BJ (cell line): ENCODE measurements around the gene MANF. TPM values are rescaled to one million over a fixed set of nuclear protein-coding genes. Genes with fewer than 3 reads are reported as not detected.

ENCODE experiments used
- CTCF ChIA-PET: fragments of 350-600 bp; formaldehyde crosslinking; extraction: SDS; loops from one replicate; lab custom pipeline; 2021; ENCODE audit warnings: antibody characterized with exemption, inconsistent platforms; lab: Yijun Ruan, JAX
- POLR2A ChIA-PET: fragments of 300-600 bp; sonication (Branson Sonifier 250); formaldehyde crosslinking; extraction: SDS; loops from one replicate; lab custom pipeline; 2021; ENCODE audit warnings: antibody characterized with exemption; lab: Charles Lee
- DNase-seq: peaks from one replicate; pipeline ENCODE4 v3.0.0-alpha.2; 2011; ENCODE audit warnings: low read depth
- H3K27me3 ChIP-seq: 2 replicates; pipeline ENCODE4 v1.6.0; 2011; ENCODE audit warnings: low read length; ENCODE audit not compliant: control insufficient read depth, insufficient read depth
- H3K36me3 ChIP-seq: 2 replicates; pipeline ENCODE4 v1.5.1; 2011; ENCODE audit warnings: low read length; ENCODE audit not compliant: control insufficient read depth, insufficient read depth
- H3K4me3 ChIP-seq: 2 replicates; pipeline ENCODE4 v1.5.1; 2011; ENCODE audit warnings: low read depth, mild to moderate bottlenecking, control low read depth, low read length
- polyA plus RNA-seq: library from polyadenylated mRNA; depleted of rRNA; stranded (reverse); fragments of >200 nt; gene quantifications from 2 replicates; pipeline ENCODE4 v1.2.3, GENCODE V29; 2011
- TF ChIP-seq, protein P1 (sequence below): IDR thresholded peaks from 2 replicates; pipeline ENCODE4 v1.5.1; 2011; ENCODE audit warnings: low read depth, mild to moderate bottlenecking, control low read depth, inconsistent platforms, low read length, moderate library complexity; ENCODE audit not compliant: insufficient read depth

The MANF gene
- polyA plus RNA-seq, 1 experiment = 21.5 TPM

DNA sequence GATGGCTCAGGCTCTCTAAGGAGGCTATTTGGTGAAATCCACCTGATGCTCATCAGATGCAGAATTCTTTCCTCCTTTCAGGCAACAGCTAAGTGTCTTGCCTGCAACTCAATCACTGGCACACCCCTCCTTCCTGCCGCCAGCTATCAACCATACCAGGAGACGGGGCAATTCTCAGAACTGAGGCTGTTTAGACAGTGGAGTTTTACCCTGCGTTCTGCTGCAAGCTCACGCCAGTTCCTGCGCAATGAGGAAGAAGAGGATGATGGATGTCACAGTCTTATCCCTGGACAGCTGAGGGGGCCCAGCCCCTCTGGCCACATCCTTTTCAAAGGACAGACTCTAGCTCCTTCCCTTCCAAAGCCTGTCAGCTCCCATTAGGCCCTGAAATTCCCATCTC, 7.0 kb upstream of the MANF start:
- CTCF ChIA-PET = interaction anchor here (1.4 to 3.4 kb wide), 4 partner anchors 11 to 763 kb away, joined by 4 to 16 read pairs (median 9); no protein-coding TSS in a partner anchor
- H3K27me3 ChIP-seq = no peaks in the 10 kb centered on the region
- POLR2A ChIA-PET = no interaction called here
- DNase-seq = no peak
- H3K4me3 ChIP-seq = no peak overlapping the region
- no peaks in the 10 kb centered on the region for H3K36me3 ChIP-seq
- TF ChIP-seq, protein P1, sequence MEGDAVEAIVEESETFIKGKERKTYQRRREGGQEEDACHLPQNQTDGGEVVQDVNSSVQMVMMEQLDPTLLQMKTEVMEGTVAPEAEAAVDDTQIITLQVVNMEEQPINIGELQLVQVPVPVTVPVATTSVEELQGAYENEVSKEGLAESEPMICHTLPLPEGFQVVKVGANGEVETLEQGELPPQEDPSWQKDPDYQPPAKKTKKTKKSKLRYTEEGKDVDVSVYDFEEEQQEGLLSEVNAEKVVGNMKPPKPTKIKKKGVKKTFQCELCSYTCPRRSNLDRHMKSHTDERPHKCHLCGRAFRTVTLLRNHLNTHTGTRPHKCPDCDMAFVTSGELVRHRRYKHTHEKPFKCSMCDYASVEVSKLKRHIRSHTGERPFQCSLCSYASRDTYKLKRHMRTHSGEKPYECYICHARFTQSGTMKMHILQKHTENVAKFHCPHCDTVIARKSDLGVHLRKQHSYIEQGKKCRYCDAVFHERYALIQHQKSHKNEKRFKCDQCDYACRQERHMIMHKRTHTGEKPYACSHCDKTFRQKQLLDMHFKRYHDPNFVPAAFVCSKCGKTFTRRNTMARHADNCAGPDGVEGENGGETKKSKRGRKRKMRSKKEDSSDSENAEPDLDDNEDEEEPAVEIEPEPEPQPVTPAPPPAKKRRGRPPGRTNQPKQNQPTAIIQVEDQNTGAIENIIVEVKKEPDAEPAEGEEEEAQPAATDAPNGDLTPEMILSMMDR = no peak

DNA sequence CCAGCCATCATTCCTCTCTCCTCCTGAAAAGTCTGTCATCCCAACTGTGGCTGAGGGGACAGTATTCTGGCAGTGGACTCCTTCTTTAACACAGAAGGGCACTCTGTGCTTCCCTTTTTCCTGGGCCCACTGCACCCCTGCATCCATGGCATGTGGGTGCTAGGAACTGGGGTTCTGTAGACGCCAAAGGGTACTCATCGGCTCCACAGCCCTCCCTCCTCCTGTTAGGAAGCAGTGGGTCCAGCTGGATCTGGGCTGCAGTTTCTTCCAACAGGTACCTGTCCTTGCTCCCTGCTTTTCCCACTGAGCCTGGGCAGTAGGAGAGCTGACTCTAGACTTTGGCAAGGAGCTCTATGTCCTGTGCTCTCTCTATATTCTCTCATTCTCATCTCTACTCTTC, 6.4 kb upstream of the MANF start:
- TF ChIP-seq, protein P1 = no peak
- H3K4me3 ChIP-seq = no peak overlapping the region
- no peaks in the 10 kb centered on the region for H3K36me3 ChIP-seq
- no peak for DNase-seq
- no peaks in the 10 kb centered on the region for H3K27me3 ChIP-seq
- POLR2A ChIA-PET = no interaction called here
- CTCF ChIA-PET = interaction anchor here (0.6 to 3.4 kb wide), 4 partner anchors 10 to 791 kb away, joined by 3 to 16 read pairs (median 8); no protein-coding TSS in a partner anchor

DNA sequence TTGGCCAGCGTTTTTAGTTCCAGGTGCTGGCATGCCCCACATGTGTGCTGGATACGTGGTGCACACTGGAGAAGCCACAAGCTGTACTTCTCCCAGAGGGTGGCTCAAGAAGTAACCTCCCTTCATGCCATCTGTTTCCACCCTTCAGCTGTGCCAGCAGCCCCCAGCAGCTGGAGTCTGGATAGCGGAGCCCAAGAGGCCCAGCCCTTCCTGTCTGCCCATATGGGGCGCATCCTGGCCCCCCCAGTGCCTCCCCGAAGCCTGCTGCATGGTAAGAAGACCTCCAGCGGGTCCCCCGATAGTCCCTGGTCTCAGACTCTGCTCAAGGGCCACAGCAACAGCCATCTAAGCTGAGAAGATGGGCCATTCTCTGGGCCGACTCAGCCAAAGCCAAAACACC, 5.8 kb upstream of the MANF start:
- no peak for DNase-seq
- ChIA-PET CTCF (interaction anchor here (0.6 to 3.4 kb wide), 5 partner anchors 10 to 792 kb away, joined by 3 to 16 read pairs (median 4); no protein-coding TSS in a partner anchor), POLR2A (no interaction called here)
- TF ChIP-seq, protein P1 = no peak
- no peaks in the 10 kb centered on the region for H3K27me3 ChIP-seq
- no peaks in the 10 kb centered on the region for H3K36me3 ChIP-seq
- no peak overlapping the region for H3K4me3 ChIP-seq

DNA sequence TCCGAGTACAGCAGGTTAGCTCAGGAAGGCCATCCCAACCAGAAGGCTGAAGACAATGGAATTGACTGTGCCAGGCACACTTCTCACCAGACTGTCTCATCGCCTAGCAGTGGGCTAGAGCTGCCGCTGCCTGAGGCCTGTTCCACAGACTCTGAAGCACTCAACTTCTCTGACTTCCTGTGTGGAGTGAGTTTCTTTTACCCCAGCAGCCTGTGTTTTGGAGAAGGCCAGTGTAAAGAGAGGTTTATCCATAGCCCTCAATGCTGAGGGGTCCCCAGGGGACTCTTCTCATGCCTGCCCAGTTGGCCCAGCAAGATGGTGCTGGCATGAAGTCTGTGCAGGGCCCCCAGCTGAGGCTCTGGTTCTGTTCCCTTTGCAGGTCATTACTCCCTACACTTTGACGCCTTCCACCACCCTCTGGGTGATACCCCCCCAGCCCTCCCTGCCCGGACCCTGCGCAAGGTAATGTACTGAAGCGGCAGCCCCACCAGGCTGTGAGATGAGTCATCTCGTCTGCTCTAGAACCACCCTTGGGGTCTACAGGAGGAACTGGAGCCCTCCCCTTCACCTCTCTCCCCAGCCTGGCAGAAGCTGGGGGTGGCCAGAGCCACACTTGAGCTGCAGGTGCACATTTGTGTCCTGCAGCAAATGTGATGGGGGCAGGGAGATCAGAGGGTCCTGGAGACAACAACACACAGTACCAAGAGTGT, 5.2 kb upstream of the MANF start:
- ChIA-PET POLR2A (no interaction called here), CTCF (interaction anchor here (0.6 to 3.4 kb wide), 5 partner anchors 20 to 764 kb away, joined by 3 to 16 read pairs (median 5); no protein-coding TSS in a partner anchor)
- no peak overlapping the region for H3K4me3 ChIP-seq
- no peaks in the 10 kb centered on the region for H3K27me3 ChIP-seq
- no peak for DNase-seq
- H3K36me3 ChIP-seq = no peaks in the 10 kb centered on the region
- TF ChIP-seq, protein P1 = no peak

DNA sequence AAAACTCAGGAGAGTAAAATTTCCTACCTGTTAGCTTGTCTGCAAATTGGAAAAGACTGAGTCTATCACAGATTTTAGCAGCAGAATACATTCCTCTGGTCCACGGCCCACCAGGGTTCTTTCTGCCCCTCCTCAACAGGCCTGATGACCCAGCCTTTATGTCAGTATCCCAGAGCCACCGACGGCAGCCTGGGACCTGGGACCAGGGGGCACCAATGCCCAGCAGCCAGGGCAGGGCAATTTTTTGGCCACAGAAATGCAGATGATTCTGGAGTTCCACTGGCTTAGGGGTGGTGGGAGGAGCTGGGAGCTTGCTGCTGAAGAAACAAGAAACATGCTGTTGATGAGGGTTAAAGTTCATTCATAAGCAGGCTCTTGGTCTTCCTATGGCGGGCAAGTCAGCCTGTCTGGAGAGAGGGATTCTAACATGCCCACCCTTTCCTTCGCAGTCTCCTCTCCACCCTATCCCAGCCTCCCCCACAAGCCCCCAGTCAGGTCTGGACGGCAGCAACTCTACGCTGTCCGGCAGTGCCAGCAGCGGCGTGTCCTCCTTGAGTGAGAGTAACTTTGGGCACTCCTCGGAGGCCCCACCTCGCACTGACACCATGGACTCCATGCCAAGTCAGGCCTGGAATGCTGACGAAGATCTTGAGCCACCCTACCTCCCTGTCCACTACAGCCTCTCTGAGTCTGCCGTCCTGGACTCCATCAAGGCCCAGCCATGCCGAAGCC, 4.3 kb upstream of the MANF start:
- no peak overlapping the region for H3K4me3 ChIP-seq
- no peaks in the 10 kb centered on the region for H3K27me3 ChIP-seq
- TF ChIP-seq, protein P1 = no peak
- CTCF ChIA-PET = interaction anchor here (1.2 kb wide), 2 partner anchors 21 to 41 kb away, joined by 3 to 5 read pairs; no protein-coding TSS in a partner anchor
- H3K36me3 ChIP-seq = no peaks in the 10 kb centered on the region
- POLR2A ChIA-PET = no interaction called here
- DNase-seq = no peak
